HG03196 (cell line): ENCODE data around the gene TNFRSF4.
"Not testable (repeated sequence)": the region's sequence is repeated elsewhere in the genome, so short reads cannot be mapped to it uniquely, and the experiment has no call there.

Experiments used
- ATAC-seq: cut with Tn5 transposase; IDR thresholded peaks from one replicate; pipeline ENCODE4 v1.9.1; 2021; ENCODE audit not compliant: unreplicated experiment

Gene TNFRSF4

DNA sequence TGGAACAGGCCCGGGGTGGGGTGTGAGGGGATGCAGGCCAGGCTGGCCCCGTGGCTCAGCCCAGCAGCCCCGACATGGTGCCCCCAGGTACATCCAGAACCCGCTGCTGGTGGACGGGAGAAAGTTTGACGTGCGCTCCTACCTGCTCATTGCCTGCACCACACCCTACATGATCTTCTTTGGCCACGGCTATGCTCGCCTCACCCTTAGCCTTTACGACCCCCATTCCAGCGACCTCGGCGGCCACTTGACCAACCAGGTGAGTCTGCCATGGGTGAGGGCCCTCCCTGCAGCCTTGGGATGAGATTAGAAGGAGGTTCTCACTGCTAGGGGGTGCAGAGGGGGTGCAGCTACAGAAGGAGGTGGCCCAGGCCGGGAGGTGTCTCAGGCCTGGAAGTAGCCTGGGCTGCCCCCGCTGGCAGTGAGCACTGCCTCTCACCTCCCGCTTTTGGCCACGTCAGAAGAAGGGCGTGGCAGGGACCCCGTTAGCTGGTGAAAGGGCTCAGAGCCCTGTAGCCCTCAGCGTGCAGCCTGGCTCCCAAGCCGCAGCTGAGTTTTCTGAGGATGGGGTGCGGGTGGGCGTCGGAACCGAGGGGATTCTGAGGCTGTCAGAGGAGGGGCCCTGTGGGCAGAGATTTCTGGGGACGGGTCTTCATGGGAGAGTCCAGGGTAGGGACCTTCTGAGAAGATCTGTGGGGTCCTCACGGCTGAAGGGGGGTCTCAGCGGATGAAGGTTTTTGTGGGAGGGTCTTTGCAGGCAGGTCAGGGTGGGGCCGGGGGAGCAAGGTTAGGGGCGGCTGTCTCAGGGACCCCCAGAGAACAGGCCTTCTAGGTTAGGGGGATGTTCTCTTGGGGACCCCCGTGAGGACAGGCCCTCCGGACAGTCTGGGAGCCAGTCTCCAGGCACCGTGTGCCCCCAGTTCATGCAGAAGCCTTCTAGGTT is 29.8 kb downstream of the TNFRSF4 start:
- no peak for ATAC-seq

GRCh38 chr1:1183221-1183747 is 30.7 kb downstream of the TNFRSF4 start:
- ATAC-seq = no peak

GRCh38 chr1:1182491-1183220 is 31.3 kb downstream of the TNFRSF4 start:
- ATAC-seq = no peak

- no peak for ATAC-seq
Observed at GRCh38 chr1:1181938-1182410, 32.0 kb downstream of the TNFRSF4 start.

DNA sequence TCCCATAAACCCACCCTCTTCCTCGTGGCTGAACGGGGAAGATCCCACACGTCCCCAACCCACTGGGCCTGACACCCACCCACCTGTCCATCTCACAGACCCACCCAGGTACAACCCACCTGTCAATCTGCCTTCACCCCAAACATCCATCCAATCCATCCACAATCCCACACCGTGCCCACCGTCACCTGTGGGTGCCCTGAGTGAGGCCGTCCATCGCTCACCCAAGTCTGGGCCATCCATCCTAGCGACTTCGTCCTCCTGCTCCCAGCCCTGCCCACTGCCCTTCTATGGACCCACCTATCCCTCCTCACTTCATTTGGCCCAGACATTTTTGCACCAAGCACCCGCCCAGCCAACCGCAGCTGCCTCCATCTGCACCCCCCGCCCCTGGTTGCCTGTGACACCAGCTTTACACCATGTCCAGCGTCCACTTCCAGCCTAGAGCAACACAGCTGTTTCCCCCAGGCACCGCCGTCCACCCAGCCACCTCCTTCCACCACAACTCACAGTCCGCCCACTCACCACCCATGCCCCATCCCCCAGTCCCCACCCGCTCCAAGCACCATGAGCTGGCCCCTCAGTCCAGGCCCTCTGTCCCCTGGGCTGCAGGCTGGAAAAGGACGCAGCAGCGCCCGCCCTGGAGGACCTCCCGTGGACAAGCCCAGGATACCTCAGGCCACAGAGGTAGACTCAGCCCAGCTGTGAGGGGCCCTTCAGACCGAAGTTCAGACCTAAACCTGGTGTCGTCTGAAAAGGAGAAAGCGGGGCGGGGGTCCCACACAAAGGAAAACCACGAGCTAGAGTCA is 32.6 kb downstream of the TNFRSF4 start:
- no peak for ATAC-seq

DNA sequence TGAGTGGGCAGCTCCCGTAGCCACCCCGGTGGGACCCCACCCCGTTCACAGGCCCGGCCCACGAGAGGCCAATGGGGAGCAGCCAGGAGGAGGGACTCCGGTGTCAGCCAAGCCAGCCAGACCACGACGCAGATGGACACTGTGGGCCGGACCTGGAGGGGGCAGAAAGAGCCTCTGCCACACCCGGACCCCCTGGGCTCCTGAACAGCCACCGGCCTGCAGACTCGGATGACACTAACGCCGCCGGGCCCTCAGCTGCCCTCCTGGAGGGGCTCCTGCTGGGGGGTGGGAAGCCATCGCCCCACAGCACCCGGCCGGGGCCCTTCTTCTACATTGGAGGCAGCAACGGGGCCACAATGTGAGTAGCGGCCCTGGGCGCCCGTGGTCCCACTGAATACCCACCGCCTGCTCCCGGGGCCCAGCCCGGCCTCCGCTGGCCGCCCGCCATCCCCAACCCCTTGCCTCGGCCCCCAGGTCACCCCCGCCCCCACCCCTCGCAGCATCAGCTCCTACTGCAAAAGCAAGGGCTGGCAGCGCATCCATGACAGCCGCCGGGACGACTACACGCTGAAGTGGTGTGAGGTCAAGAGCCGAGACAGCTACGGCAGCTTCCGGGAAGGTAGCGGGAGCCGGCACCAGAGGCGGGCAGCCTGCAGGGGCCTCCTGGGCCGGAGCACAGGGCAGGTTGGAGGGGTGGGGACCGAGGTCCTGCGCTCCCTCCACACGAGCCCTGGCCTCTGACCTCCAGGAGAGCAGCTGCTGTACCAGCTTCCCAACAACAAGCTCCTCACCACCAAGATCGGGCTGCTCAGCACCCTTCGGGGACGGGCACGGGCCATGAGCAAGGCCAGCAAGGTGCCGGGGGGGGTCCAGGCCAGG is 33.7 kb downstream of the TNFRSF4 start:
- no peak for ATAC-seq

DNA sequence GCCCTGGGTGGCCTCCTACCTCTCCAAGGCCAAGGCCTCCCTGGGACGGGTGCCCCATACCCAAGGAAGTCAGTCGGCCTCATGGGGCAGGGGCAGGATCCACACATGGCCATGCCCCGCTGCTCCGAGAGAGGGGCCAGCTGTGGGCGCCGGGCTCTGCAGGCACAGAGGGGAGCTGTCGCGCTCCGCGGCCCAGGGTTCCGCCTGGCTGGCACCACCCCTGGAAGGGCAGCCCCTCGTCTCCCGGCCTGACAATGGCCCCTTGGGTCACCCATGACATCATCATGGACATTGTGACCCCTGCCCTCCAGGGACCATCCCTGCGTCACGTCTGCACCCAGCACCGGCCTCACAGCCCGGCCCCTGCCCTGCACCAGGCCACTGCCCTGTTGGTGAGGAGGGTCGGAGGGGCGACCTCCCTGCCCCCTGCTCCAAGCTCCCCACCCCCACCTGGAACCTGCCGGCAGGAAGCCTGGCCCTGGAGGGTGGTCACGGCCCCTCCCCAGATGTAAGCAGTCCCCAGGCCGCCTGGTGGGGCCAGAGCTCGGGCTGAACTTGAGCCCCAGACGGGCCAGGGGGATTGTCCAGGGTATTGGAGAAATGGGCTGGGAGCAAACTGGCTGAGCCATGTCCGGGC is 34.5 kb downstream of the TNFRSF4 start:
- no peak for ATAC-seq

DNA sequence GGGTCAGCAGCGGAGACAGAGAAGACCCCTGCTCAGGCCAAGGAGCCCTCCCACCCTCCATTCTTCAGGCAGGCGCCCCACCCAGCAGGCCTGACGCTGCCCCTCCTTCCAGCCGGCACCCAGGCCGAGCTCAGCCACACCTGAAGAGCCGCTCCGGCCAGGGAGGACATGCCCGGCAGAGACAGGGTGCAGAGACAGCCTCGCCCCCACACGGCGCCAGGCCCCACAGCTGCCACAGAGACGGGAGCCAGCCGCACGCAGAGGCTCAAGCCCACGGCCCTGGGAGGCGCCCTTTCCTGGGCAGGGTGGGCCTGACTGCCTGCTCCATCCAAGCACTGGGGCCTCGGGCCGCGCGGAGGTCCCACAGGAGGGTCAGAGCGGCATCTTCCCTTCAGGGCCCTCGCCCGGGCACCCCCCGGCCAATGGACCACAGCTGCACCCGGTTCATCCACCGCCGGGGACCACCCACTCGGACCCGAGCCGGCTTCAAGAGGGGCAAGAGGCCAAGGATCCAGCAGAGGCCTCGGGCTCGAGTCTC is 35.1 kb downstream of the TNFRSF4 start:
- no peak for ATAC-seq

- ATAC-seq = no peak
Observed at GRCh38 chr1:1177452-1178206, 36.3 kb downstream of the TNFRSF4 start.

GRCh38 chr1:1176931-1177330 is 37.0 kb downstream of the TNFRSF4 start:
- ATAC-seq = no peak

DNA sequence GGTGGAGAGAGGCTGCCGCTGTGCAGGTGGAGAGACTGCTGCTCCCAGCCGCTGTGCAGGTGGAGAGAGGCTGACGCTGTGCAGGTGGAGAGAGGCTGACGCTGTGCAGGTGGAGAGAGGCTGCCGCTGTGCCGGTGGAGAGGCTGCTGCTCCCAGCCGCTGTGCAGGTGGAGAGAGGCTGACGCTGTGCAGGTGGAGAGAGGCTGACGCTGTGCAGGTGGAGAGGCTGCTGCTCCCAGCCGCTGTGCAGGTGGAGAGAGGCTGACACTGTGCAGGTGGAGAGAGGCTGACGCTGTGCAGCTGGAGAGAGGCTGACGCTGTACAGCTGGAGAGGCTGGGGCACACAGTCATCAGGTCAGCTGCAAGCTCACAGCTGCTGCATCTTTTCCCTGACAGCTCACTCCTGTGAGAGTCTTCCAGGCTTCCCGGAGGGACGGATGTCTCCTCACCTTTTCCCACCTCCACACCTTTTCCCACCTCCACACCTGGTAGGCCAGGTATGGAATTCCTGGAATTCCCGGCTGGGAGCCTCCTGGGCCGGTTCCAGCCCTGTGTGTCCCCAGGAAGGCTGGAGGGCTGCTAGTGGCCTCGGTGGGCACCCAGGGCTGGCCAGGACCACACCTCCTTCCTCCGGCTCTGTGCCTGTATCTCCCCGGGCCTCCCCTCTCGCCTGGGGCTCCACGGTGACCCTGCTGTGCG is 37.7 kb downstream of the TNFRSF4 start:
- ATAC-seq = not testable (repeated sequence)

DNA sequence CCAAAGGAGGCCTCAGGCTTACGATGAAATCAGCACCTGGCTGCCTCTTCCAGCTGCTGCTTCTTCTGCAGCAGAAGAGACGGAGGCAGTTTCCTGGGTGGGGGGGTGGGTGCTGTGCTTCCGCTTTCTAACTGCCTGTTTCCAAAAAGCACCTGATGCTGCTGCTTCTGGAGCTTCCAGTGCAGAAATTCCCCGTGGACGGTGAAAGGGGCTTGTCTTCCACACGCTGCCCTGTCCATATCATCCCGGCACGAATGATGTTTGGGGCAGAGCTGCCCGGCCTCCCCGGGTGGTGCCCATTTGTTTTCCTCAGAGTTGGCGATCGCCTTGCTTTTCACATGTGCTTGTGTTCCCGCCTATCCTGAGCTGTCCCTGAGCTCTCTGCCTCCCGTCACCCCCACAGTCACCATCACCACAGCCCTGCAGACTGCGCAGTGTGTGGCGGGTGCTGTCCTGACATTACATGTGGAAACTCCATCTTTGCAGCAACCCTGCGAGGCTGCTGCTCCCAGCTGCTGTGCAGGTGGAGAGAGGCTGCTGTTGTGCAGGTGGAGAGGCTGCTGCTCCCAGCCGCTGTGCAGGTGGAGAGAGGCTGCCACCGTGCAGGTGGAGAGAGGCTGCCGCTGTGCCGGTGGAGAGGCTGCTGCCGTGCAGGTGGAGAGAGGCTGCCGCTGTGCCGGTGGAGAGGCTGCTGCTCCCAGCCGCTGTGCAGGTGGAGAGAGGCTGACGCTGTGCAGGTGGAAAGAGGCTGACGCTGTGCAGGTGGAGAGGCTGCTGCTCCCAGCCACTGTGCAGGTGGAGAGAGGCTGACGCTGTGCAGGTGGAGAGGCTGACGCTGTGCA is 38.5 kb downstream of the TNFRSF4 start:
- no peak for ATAC-seq

DNA sequence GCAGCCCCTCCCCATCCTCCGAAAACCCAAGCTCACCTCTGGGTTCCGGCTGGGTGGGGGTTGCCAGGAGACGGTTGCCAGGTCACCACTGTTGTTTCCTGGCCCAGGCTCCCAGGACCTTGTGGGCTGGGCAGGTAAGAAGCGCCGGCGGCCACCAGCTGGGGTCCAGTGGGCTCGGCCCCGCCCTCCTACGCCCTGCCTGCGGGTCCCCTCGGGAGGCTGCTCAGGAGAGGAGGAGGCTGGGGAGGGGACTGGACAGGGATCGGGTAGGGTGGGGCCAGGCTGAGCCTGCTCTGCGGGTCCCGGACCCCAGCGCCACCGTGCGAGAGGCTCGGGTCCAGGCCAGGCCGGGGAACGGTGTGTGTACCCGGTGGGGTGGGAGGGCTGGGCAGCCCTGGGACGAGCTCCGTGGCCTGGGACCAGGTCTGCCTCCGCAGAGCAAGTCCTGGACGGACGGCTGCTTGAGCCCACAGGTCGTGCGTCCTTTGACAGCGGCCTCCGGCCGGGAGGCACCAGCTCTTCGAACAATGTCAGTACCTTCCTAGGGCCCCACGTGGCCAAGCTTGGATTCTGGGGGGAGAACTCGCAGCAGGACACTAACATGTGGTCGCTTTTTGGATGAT is 40.0 kb downstream of the TNFRSF4 start, which contains the start of gene TTLL10:
TSS of gene TTLL10 (plus strand) at position 88 of the 623 bp plus-strand sequence. CDS start 5,336 bp downstream, outside the sequence.
- no peak for ATAC-seq

DNA sequence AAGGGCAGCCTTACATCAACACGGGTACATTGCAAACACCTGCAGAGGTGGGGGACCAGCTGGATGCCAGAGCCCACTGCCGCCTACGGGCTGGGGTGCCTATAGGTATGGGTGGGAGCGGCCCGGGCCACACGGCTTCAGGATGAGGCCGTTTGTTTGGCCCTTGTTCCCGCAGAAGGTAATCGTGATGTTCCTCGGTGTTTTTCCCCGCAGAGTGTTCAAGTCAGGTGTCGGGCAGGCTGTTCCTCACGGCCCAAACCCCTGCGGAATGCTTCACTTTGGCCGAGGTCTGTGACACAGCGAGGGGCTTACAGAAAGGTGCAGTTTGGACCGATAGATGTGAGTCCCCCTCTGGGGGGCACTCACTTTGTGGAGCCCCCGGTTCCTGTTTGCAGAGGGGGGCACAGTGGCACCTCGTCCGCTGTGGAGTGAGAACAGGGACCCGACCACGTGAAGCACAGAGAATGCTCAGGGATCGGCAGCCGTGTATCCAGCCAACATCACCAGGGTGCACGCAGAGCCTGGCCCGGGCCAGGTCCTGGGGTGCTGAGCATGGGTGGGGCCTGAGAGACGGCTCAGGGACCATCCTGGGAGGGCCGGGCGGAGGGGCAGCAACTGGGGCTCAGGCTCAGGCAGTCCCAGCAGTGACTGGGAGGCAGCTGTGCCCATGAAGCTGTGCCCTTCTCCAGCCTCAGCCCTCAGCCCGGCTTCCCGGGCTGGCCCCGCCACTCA is 40.7 kb downstream of the TNFRSF4 start:
- no peak for ATAC-seq

DNA sequence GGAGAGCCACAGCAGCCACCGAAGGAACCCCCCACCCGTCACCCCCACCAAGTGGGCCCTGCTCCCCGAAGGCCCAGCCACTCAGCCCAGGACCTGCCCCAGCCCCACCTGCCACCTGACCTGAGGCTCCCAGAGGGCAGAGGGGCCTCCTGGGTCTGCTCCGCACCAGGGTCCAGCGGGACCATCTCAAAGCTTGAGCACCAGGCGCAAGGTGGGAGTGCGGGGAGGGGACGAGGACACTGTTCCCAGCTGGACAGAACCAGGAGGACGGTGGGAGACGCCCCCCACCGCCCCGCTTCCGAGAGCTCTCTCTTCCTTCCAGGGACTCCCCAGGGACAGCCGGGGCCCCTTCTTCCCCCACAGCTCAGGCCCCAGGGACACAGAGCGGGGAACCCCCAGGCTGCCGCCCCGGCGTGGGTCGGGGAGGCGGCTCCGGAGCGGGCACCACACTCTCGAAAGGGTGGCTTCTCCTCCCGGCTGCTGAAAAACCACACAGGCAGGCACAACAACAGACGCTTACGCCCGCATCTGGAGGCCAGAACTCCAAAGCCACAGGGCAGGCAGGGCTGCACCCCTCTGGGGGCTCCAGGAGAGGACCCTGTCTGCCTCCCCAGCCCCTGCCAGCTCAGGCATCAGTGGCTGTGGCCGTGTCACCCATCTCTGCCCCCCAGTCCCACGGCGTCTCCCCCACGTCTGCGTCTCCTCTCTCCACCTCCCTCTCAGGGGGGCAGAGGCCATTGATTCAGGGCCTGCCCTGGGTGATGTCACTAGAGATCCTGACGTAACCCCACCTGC is 42.2 kb downstream of the TNFRSF4 start:
- no peak for ATAC-seq
